ENCODE results near the gene RPL10A.

The RPL10A gene

GRCh38 chr6:35476004-35476403 lies 7.8 kb downstream of the RPL10A start:
- DNase-seq, result peak; percentile 34

GRCh38 chr6:35477028-35477427 lies 8.8 kb downstream of the RPL10A start:
- no peak for DNase-seq

DNA sequence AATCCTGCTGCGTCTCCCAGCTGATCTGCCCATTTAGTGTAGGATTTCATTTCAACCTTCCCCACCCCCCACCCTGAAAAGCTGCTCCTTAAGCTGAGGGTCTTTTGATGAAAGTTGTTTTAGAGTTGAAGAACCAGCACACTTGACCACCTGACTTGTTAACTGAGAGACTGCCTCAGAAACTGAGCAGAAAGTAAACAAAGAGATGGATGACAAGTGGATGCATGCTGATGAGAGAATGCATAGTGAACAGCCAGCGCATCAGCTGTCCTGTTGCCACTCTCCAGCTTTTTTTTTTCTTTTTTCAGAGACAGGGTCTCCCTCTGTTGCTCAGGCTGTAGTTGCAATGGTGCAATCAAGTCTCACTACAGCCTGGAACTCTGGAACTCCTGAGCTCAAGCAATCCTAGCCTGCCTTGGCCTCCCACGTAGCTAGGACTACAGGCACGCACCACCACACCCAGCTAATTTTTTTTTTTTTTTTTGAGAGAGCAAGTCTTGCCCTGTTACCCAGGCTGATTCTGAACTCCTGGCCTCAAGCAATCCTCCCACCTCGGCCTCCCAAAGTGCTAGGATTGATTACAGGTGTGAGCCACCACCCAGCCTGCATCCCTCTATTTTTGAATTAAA lies 9.5 kb downstream of the RPL10A start:
- no peak for DNase-seq

DNA sequence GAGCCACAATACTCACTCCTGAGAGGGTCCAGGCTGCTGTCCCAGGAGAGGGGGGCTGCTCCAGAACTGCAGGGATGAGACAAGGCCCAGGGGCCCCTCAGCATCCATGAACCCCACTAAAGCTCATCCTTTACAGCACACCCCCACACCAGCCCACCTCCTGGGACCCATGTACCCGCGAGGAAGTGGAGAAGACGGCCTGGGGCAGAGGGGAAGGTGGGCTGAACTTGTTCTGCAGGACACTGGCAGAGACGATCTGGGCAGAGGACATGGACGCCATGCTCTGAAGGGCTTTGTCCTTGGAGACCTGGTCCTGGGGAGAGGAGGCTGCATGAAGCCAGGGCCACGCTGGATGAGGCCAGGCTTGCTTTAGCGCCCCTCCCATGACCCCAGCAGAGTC lies 10.1 kb downstream of the RPL10A start:
- no peak for DNase-seq

GRCh38 chr6:35480176-35480575 lies 12.0 kb downstream of the RPL10A start:
- no peak for DNase-seq

GRCh38 chr6:35481226-35481625 lies 13.0 kb downstream of the RPL10A start:
- no peak for DNase-seq

- DNase-seq, result no peak
Observed at GRCh38 chr6:35483062-35483461, 14.9 kb downstream of the RPL10A start.

- DNase-seq, result no peak
Observed at GRCh38 chr6:35483490-35483889, 15.3 kb downstream of the RPL10A start.

GRCh38 chr6:35483893-35484645 lies 15.9 kb downstream of the RPL10A start:
- DNase-seq, result no peak

- no peak for DNase-seq
Observed at GRCh38 chr6:35484921-35485392, 16.8 kb downstream of the RPL10A start.

- DNase-seq, result no peak
Observed at GRCh38 chr6:35485402-35485877, 17.2 kb downstream of the RPL10A start.

DNA sequence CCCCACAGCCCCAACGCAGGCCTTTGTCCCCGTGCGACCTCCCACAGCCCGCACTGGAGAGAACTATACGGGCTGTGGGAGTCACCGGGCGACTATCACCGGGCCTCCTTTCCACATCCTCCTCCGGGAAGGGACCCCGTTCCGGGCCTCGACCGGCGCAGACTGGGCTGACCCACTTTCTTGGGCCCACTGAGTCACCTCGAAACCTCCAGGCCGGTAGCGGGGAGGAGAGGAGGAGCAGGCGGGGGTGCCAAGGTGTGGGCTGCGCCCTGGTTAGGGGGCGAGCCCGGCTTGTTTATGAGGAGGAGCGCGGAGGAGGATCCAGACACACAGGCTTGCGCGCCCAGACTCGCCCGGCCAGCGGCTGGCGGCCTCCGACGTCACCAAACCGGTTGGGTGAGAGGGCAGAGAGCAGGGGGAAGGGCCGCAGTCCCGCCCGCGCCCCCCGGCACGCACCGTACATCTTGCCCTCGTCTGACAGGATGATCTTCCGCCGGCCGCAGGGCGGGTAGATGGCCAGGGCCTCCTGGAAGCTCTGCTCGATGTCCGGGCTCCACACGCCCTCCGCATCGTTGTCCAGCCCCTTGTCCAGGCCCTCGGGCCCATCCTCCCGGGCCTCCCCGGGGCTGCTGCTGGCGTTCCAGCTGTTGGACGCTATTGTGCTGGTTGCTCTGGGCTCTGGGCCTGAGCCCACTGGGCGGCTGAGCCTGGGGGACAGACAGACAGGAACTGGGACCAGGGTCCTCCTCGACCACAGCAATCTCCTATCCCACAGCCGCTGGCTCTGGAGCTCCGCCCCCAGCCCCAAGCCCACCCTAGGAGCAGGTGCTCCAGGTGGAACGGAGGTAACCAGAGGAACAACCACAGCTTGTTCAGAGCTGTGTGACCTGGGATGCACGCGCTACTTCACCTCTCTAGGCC lies 18.1 kb downstream of the RPL10A start:
- DNase-seq, result no peak

DNA sequence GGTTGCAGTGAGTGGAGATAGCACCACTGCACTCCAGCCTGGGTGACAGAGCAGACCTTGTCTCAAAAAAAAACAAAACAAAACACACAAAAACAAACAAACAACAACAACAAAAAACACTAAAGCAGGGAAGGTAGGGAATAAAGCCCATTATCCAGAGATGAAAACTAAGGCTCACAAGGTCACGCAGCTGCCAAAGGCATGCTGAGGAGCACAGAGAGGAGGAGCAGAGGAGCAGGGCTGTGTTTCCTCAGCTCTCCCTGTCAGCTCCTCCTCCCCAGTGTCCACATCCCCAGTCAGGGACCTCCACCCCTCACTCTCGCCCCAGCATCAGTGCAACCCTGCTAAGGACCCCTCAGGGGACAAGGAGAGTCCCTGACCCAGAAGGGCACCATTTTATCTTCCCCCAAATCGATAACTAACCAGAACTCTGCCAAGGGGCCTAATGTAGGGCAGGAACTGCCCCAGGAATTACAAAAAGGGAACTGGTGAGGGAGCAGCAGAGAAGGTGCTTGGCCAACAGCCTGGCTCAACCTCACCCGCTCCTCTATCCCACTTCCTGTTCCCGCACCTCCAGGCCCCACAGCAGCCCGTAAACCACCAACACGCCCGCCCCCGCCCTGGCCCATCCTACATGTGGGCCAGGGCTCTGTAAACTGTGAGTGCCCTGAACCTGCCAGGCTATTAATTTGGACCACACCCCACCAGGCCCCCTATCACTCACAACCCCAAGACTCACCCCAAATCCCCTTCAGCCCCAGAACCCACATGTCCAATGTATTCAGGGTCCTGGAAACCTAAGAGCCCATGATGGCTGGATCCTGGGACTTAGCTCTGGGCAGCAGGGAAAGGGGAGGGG lies 19.7 kb downstream of the RPL10A start:
- DNase-seq, result no peak

GRCh38 chr6:35488517-35488862 lies 20.3 kb downstream of the RPL10A start:
- no peak for DNase-seq

GRCh38 chr6:35489066-35489465 lies 20.9 kb downstream of the RPL10A start:
- DNase-seq, result no peak

DNA sequence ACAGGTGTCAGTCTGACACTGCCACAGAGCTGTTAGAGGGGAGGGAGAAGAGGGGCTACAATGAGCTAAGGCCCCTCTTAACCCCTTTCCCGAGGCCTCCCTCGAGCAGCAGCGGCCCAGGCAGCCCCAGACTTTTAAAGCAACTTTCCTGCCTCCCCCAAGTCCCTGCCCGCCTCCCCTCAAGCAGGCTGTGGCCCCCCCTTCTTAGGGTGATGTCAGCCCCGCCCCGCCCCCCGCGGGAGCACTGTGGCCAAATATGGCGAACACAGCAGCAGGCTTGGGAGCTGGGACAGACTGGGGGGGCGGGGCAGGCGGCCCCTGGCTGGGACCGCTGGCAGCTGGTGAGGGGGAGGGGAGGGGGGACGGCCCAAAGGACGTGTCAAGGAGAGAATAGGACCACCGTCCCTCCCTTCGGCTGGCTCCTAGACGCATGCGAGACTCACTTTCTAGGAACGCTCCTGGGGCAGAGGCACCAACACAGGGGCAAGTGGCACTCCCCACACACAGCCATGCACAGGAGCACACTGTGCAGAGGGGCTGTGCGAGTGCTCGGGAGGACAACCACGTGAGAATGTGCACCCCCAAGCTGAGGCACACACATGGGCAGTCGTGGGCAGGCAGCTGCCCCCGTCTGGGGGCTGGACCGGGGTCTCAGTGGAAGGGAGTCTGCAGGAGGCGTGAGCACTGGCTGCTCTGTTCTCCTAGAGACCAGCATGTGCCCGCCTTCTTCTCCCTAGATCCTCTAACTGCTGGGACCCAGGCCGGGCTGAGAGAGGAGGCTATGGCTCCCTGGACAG lies 22.0 kb downstream of the RPL10A start:
- no peak for DNase-seq

- no peak for DNase-seq
Observed at GRCh38 chr6:35490821-35491557, 22.8 kb downstream of the RPL10A start.

DNA sequence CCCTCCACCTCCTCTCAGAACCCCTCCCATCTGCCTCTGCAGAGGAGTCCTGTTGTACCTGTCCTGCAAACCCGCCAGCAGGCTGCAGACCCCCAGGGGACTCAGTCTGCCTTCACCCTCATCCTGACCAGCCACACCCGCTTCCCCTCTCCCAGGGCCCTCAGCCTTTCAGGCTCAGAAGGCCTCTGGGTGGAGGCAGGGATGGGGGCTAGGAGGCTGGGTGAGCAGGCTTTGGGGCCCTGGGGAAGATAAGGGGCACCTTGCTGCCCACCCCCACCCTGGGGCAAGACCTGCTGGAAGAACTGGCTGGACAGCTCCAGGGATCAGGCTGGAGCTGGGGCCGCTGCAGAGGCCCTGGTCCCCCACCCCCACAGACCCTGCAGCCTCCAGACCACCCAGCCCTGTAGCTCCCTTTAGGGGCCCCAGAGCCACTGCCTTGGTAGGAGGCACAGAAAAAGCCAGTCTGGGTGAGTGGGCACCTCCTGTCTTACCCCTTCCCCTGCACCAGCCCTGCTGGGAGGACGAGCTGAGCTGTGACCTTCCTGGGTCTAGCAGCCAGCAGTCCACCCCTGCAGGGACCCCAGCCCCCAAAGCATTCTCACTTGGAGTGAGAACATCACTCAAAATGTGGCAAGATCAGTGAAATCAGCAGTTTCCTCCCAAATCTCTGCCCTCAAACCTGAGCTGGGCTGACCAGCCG lies 23.5 kb downstream of the RPL10A start:
- DNase-seq, result no peak

GRCh38 chr6:35492258-35492973 lies 24.2 kb downstream of the RPL10A start:
- no peak for DNase-seq

GRCh38 chr6:35492974-35493284 lies 24.7 kb downstream of the RPL10A start:
- no peak for DNase-seq
